Measurements from ENCODE around the gene ANKRD2.

- TF ChIP-seq, protein P1, sequence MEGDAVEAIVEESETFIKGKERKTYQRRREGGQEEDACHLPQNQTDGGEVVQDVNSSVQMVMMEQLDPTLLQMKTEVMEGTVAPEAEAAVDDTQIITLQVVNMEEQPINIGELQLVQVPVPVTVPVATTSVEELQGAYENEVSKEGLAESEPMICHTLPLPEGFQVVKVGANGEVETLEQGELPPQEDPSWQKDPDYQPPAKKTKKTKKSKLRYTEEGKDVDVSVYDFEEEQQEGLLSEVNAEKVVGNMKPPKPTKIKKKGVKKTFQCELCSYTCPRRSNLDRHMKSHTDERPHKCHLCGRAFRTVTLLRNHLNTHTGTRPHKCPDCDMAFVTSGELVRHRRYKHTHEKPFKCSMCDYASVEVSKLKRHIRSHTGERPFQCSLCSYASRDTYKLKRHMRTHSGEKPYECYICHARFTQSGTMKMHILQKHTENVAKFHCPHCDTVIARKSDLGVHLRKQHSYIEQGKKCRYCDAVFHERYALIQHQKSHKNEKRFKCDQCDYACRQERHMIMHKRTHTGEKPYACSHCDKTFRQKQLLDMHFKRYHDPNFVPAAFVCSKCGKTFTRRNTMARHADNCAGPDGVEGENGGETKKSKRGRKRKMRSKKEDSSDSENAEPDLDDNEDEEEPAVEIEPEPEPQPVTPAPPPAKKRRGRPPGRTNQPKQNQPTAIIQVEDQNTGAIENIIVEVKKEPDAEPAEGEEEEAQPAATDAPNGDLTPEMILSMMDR (IDR thresholded peaks at IDR 0.05): no peak
- TF ChIP-seq REST (IDR thresholded peaks at IDR 0.05; ENCODE audit: insufficient read depth in 1 of 2, low read depth in 2 of 2, low read length in 1 of 2) (no peak), POLR2AphosphoS5 (IDR thresholded peaks at IDR 0.05; ENCODE audit: low read depth, low read length) (no peak), SIN3A (IDR thresholded peaks at IDR 0.05; ENCODE audit: borderline replicate concordance, insufficient read depth, low read depth, low read length) (no peak)
These were observed 50.7 kb downstream of the ANKRD2 start for GRCh38 chr10:97623277-97623676.

All from Panc1 (cell line).